Thymus (tissue), 11 donors: Measurements from ENCODE around the gene SUPT20H. TPM values are rescaled to one million over a fixed set of nuclear protein-coding genes. Genes with fewer than 3 reads are reported as not detected.
"Not testable (repeated sequence)": the region's sequence is repeated elsewhere in the genome, so short reads cannot be mapped to it uniquely, and the experiment has no call there.

ENCODE experiments used
- DNase-seq, 9 donors: peaks; one replicate each; pipeline ENCODE4 v3.0.0-alpha.2; 2013; ENCODE audit warnings: low spot score in 9 of 9, low read depth in 6 of 9, missing footprints in 1 of 9
- H3K27ac ChIP-seq, 2 donors: one replicate each; pipeline ENCODE4 v1.5.1; 2013; ENCODE audit warnings: control low read depth in 1 of 2, low read depth in 1 of 2, low read length in 1 of 2, mild to moderate bottlenecking in 1 of 2, moderate library complexity in 1 of 2
- H3K27me3 ChIP-seq, 2 donors: one replicate each; pipeline ENCODE4 v1.5.1; 2013; ENCODE audit warnings: low read length in 1 of 2; ENCODE audit not compliant: control insufficient read depth in 2 of 2, insufficient read depth in 1 of 2
- H3K36me3 ChIP-seq, 2 donors: one replicate each; pipeline ENCODE4 v1.5.1; 2013; ENCODE audit warnings: low read length in 1 of 2, mild to moderate bottlenecking in 1 of 2, moderate library complexity in 1 of 2; ENCODE audit not compliant: control insufficient read depth in 2 of 2, insufficient read depth in 2 of 2
- H3K4me1 ChIP-seq, 2 donors: one replicate each; pipeline ENCODE4 v1.5.1; 2013; ENCODE audit warnings: low read length in 2 of 2; ENCODE audit not compliant: control insufficient read depth in 2 of 2, insufficient read depth in 2 of 2
- H3K4me3 ChIP-seq, 2 donors: one replicate each; pipeline ENCODE4 v1.5.1; 2013; ENCODE audit warnings: low read length in 2 of 2, control low read depth in 1 of 2, mild to moderate bottlenecking in 1 of 2
- H3K9me3 ChIP-seq, 2 donors: one replicate each; pipeline ENCODE4 v1.5.1; 2013; ENCODE audit warnings: low read length in 1 of 2, mild to moderate bottlenecking in 1 of 2; ENCODE audit not compliant: control insufficient read depth in 2 of 2, insufficient read depth in 1 of 2
- WGBS: extraction: QIAGEN DNeasy Blood & Tissue Kit; methylation state at CpG from one replicate; pipeline ENCODE4 v1.1.7; 2013; 5-methylcytosine and 5-hydroxymethylcytosine counted together
- polyA plus RNA-seq: library from polyadenylated mRNA; stranded (reverse); fragments of 200-250 nt; gene quantifications from one replicate; pipeline ENCODE4 v1.2.3, GENCODE V29; 2013
- total RNA-seq: library from RNA; stranded (reverse); fragments of 120-200 nt; gene quantifications from one replicate; pipeline ENCODE4 v1.2.4, GENCODE V29; 2013
- donor health status: healthy.

SUPT20H gene
- total and polyA plus RNA-seq, 2 donors, result 31.3 to 45.4 TPM

GRCh38 chr13:37059848-37060192, 332 bp upstream of the SUPT20H start:
- Histone ChIP-seq H3K27me3 (no peaks in the 10 kb centered on the region), H3K9me3 (no peaks in the 10 kb centered on the region), H3K27ac (peak overlapping the region; percentile 68 to 74), H3K4me1 (peaks cover 2 to 9% of the 10 kb centered on the region in 2 donors), H3K36me3 (peaks cover 0 to 4% of the 10 kb centered on the region in 2 donors), H3K4me3 (peak overlapping the region; percentile 83 to 95)
- no peak for DNase-seq
- 26% methylated on average over 10 of the region's 10 CpGs for WGBS

GRCh38 chr13:37056228-37056627, 3.3 kb downstream of the SUPT20H start:
- not testable (repeated sequence) for H3K4me3 ChIP-seq, H3K27ac ChIP-seq, H3K4me1 ChIP-seq, H3K27me3 ChIP-seq, H3K36me3 ChIP-seq, DNase-seq, H3K9me3 ChIP-seq
- WGBS, result 100% methylated on average over 2 of the region's 2 CpGs

- over 99% methylated on average over 3 of the region's 3 CpGs for WGBS
Observed at GRCh38 chr13:37053111-37053510, 6.4 kb downstream of the SUPT20H start.

GRCh38 chr13:37049810-37050209, 9.7 kb downstream of the SUPT20H start:
- Histone ChIP-seq H3K27me3 (no peaks in the 10 kb centered on the region), H3K4me1 (no peaks in the 10 kb centered on the region), H3K27ac (no peak overlapping the region), H3K36me3 (peaks cover 4 to 26% of the 10 kb centered on the region in 2 donors), H3K9me3 (no peaks in the 10 kb centered on the region), H3K4me3 (no peak overlapping the region)
- no peak for DNase-seq
- WGBS, result 92% methylated on average over 1 of the region's 1 CpG

More at GRCh38 chr13:37053111-37053510, 6.4 kb downstream of the SUPT20H start:
- not testable (repeated sequence) for H3K27ac ChIP-seq, H3K4me3 ChIP-seq, H3K27me3 ChIP-seq, DNase-seq, H3K9me3 ChIP-seq, H3K4me1 ChIP-seq
- H3K36me3 ChIP-seq, result peaks cover 0 to 14% of the 10 kb centered on the region in 2 donors

- no peaks in the 10 kb centered on the region for H3K27me3 ChIP-seq
- DNase-seq, result no peak
- no peaks in the 10 kb centered on the region for H3K4me1 ChIP-seq
- H3K4me3 ChIP-seq, result no peak overlapping the region
- H3K27ac ChIP-seq, result no peak overlapping the region
- no peaks in the 10 kb centered on the region for H3K9me3 ChIP-seq
- H3K36me3 ChIP-seq, result peaks cover 11 to 35% of the 10 kb centered on the region in 2 donors
- 96% methylated on average over 3 of the region's 3 CpGs for WGBS
Observed at GRCh38 chr13:37047846-37048245, 11.6 kb downstream of the SUPT20H start.

- Histone ChIP-seq H3K4me1 (no peaks in the 10 kb centered on the region), H3K27ac (no peak overlapping the region), H3K9me3 (no peaks in the 10 kb centered on the region), H3K4me3 (no peak overlapping the region), H3K27me3 (no peaks in the 10 kb centered on the region), H3K36me3 (peaks cover 17 to 40% of the 10 kb centered on the region in 2 donors)
- DNase-seq, result no peak
- WGBS, result 96% methylated on average over 2 of the region's 2 CpGs
Observed at GRCh38 chr13:37047032-37047431, 12.5 kb downstream of the SUPT20H start.

- Histone ChIP-seq H3K27me3 (no peaks in the 10 kb centered on the region), H3K27ac (no peak overlapping the region), H3K9me3 (no peaks in the 10 kb centered on the region), H3K4me3 (no peak overlapping the region), H3K36me3 (peaks cover 23 to 48% of the 10 kb centered on the region in 2 donors), H3K4me1 (no peaks in the 10 kb centered on the region)
- WGBS, result 96% methylated on average over 1 of the region's 1 CpG
- no peak for DNase-seq
Observed at GRCh38 chr13:37046062-37046461, 13.4 kb downstream of the SUPT20H start.

- DNase-seq, result no peak
- Histone ChIP-seq H3K27me3 (no peaks in the 10 kb centered on the region), H3K9me3 (no peaks in the 10 kb centered on the region), H3K4me3 (no peak overlapping the region), H3K36me3 (peaks cover 45 to 69% of the 10 kb centered on the region in 2 donors), H3K4me1 (no peaks in the 10 kb centered on the region), H3K27ac (no peak overlapping the region)
Observed at GRCh38 chr13:37040789-37041188, 18.7 kb downstream of the SUPT20H start.

GRCh38 chr13:37039896-37040295, 19.6 kb downstream of the SUPT20H start:
- Histone ChIP-seq H3K36me3 (peaks cover 45 to 72% of the 10 kb centered on the region in 2 donors), H3K4me1 (no peaks in the 10 kb centered on the region), H3K27ac (no peak overlapping the region), H3K27me3 (no peaks in the 10 kb centered on the region), H3K4me3 (no peak overlapping the region), H3K9me3 (no peaks in the 10 kb centered on the region)
- DNase-seq, result no peak

- peaks cover 42 to 82% of the 10 kb centered on the region in 2 donors for H3K36me3 ChIP-seq
- WGBS, result 98% methylated on average over 3 of the region's 3 CpGs
Observed at GRCh38 chr13:37037241-37037640, 22.2 kb downstream of the SUPT20H start.

More at GRCh38 chr13:37037241-37037640, 22.2 kb downstream of the SUPT20H start:
- no peaks in the 10 kb centered on the region for H3K4me1 ChIP-seq
- H3K4me3 ChIP-seq, result no peak overlapping the region
- no peaks in the 10 kb centered on the region for H3K9me3 ChIP-seq
- no peaks in the 10 kb centered on the region for H3K27me3 ChIP-seq
- no peak for DNase-seq
- H3K27ac ChIP-seq, result no peak overlapping the region
